WERI-Rb-1 (cell line): ENCODE measurements around the gene NEK6.
A peak's percentile ranks its signal among the peaks of the same experiment; 100 is the strongest.

Experiments
- DNase-seq: peaks from one replicate; pipeline ENCODE4 v3.0.0-alpha.2; 2020
- H3K27ac ChIP-seq: fragments of 250-450 bp; sonication (Bioruptor Pico); 2 replicates; pipeline ENCODE4 v1.5.1; 2020; ENCODE audit warnings: mild to moderate bottlenecking, moderate library complexity
- H3K27me3 ChIP-seq: fragments of 250-450 bp; sonication (Bioruptor Pico); 2 replicates; pipeline ENCODE4 v1.5.1; 2021; ENCODE audit warnings: mild to moderate bottlenecking, low read depth, moderate library complexity; ENCODE audit not compliant: insufficient read depth, severe bottlenecking
- H3K36me3 ChIP-seq: fragments of 250-450 bp; sonication (Bioruptor Pico); 2 replicates; pipeline ENCODE4 v1.5.1; 2020; ENCODE audit warnings: mild to moderate bottlenecking, moderate library complexity
- H3K4me3 ChIP-seq: 2 replicates; pipeline ENCODE4 v1.5.1; 2011; ENCODE audit warnings: low read depth, mild to moderate bottlenecking, control low read depth, low read length
- H3K9me3 ChIP-seq: fragments of 250-450 bp; sonication (Bioruptor Pico); 2 replicates; pipeline ENCODE4 v1.5.1; 2021; ENCODE audit warnings: mild to moderate bottlenecking, moderate library complexity; ENCODE audit not compliant: severe bottlenecking
- CTCF ChIP-seq: IDR thresholded peaks from 2 replicates; pipeline ENCODE4 v1.5.1; 2011; ENCODE audit warnings: low read depth, mild to moderate bottlenecking, control low read depth, inconsistent platforms, low read length

The NEK6 gene

GRCh38 chr9:124220946-124221451 lies 36.8 kb upstream of the NEK6 start:
- peak; percentile 31 for DNase-seq
- no peaks in the 10 kb centered on the region for H3K9me3 ChIP-seq
- no peaks in the 10 kb centered on the region for H3K36me3 ChIP-seq
- no peak for TF ChIP-seq CTCF
- H3K27me3 ChIP-seq = no peaks in the 10 kb centered on the region
- no peak overlapping the region for H3K27ac ChIP-seq
- H3K4me3 ChIP-seq = no peak overlapping the region

DNA sequence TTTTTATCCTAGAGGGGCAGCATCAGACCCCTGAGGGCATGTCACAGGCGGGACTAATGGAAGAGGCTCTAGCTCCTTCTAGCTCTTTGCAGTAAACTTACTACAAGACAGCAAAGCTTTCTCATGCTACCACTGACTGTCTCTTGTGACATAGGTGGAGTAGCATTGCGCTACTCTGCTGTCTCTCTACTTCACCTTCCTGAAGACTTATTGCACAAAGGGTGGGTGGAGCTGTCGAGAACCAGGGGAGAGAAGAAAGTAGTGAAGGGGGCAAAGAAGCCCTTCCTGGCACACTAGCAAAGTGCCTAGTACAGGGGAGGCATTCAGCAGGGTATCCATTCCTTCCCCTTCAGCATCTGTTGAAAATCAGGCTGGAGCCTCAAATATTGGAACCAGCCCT lies 36.1 kb upstream of the NEK6 start:
- no peak for DNase-seq
- TF ChIP-seq CTCF = no peak
- Histone ChIP-seq H3K36me3 (no peaks in the 10 kb centered on the region), H3K27ac (no peak overlapping the region), H3K27me3 (no peaks in the 10 kb centered on the region), H3K4me3 (no peak overlapping the region), H3K9me3 (no peaks in the 10 kb centered on the region)

- no peaks in the 10 kb centered on the region for H3K27me3 ChIP-seq
- no peak for TF ChIP-seq CTCF
- H3K36me3 ChIP-seq = no peaks in the 10 kb centered on the region
- H3K9me3 ChIP-seq = no peaks in the 10 kb centered on the region
- H3K4me3 ChIP-seq = no peak overlapping the region
- DNase-seq = no peak
- H3K27ac ChIP-seq = no peak overlapping the region
Observed at GRCh38 chr9:124222109-124222508, 35.6 kb upstream of the NEK6 start.

- no peak for TF ChIP-seq CTCF
- Histone ChIP-seq H3K27ac (no peak overlapping the region), H3K4me3 (no peak overlapping the region), H3K36me3 (no peaks in the 10 kb centered on the region), H3K9me3 (no peaks in the 10 kb centered on the region), H3K27me3 (no peaks in the 10 kb centered on the region)
- DNase-seq = no peak
Observed at GRCh38 chr9:124222918-124223720, 34.6 kb upstream of the NEK6 start.

- H3K36me3 ChIP-seq = no peaks in the 10 kb centered on the region
- peaks cover 2% of the 10 kb centered on the region for H3K9me3 ChIP-seq
- no peak overlapping the region for H3K27ac ChIP-seq
- no peaks in the 10 kb centered on the region for H3K27me3 ChIP-seq
- TF ChIP-seq CTCF = no peak
- H3K4me3 ChIP-seq = no peak overlapping the region
- DNase-seq = no peak
Observed at GRCh38 chr9:124225945-124226344, 31.8 kb upstream of the NEK6 start.
